Psoas muscle (tissue), 8 donors: ENCODE data around the gene REC8. TPM values are rescaled to one million over a fixed set of nuclear protein-coding genes. Genes with fewer than 3 reads are reported as not detected.

ENCODE experiments used
- ATAC-seq, 4 donors: fragments of 200-7000 bp; cut with Tn5 transposase; one replicate each; pipeline ENCODE4 v1.9.1; 2020; ENCODE audit warnings: moderate library complexity in 3 of 4, mild to moderate bottlenecking in 2 of 4
- DNase-seq, 2 donors: peaks; one replicate each; pipeline ENCODE4 v3.0.0-alpha.2; 2020
- H3K27ac ChIP-seq: fragments of 200-600 bp; one replicate; pipeline ENCODE4 v1.8.0; 2022
- H3K27me3 ChIP-seq, 3 donors: fragments of 200-600 bp in 1 of 3; one replicate each; pipeline versions ENCODE4 v1.6.1 to v1.8.0; 2013 to 2022; ENCODE audit warnings: low read length in 2 of 3, mild to moderate bottlenecking in 2 of 3, moderate library complexity in 1 of 3; ENCODE audit not compliant: insufficient read depth in 3 of 3
- H3K36me3 ChIP-seq, 2 donors: fragments of 200-600 bp in 1 of 2; one replicate each; pipeline versions ENCODE4 v1.6.1 to v1.8.0; 2013 to 2022; ENCODE audit warnings: low read depth in 1 of 2, mild to moderate bottlenecking in 1 of 2, moderate library complexity in 1 of 2; ENCODE audit not compliant: insufficient read depth in 1 of 2
- H3K4me1 ChIP-seq: fragments of 200-600 bp; one replicate; pipeline ENCODE4 v1.8.0; 2022
- H3K4me3 ChIP-seq: fragments of 200-600 bp; one replicate; pipeline ENCODE4 v1.8.0; 2022; ENCODE audit warnings: mild to moderate bottlenecking
- H3K9me3 ChIP-seq: fragments of 200-600 bp; one replicate; pipeline ENCODE4 v1.8.0; 2022
- CTCF ChIP-seq: fragments of 200-600 bp; IDR thresholded peaks from one replicate; pipeline ENCODE4 v1.8.0; 2022; ENCODE audit warnings: antibody characterized with exemption
- WGBS, 3 donors: extraction: QIAGEN DNeasy Blood & Tissue Kit; methylation state at CpG; one replicate each; pipeline versions ENCODE4 v1.1.6 to v1.1.7; 2013; 5-methylcytosine and 5-hydroxymethylcytosine counted together
- intact Hi-C, 2 donors: fragments of 100-400 bp; cut with DNase I; formaldehyde crosslinking; loops; one replicate each; pipeline versions ENCODE4 v1.11.0 to v1.14.2; 2022
- polyA plus RNA-seq, 3 donors: library from polyadenylated mRNA; stranded (reverse); fragments of 200-250 nt; gene quantifications; one replicate each; pipeline ENCODE4 v1.2.3, GENCODE V29; 2013
- total RNA-seq, 4 donors: library from RNA; stranded (reverse); fragmentation: NEBNext Ultra II Directional in 2 of 4; extraction: Animal tissue kit (Norgen Biotek cat#: 25700) in 2 of 4; gene quantifications; one replicate each; pipeline versions ENCODE4 v1.2.1 to v1.2.4, GENCODE V29; 2021 to 2023
- donor health status: healthy with polysubstance abuse.
- donor health status: DM: no; HTN: no; CAD: no; lungs with moderate emphysema.
- donor health status: Bipolar disorder and iron deficiency.
- donor health status: healthy.
- donor health status: DM: yes; HTN: yes; CAD: no.
- donor health status: DM: no; HTN: no; CAD: no.
- donor health status: DM: no; HTN: no; CAD: no.
- donor health status: DM: yes; HTN: yes; CAD: no.

REC8 gene
- total and polyA plus RNA-seq, 7 donors, result 0.13 to 1.6 (median 1.2) TPM

- intact Hi-C loops, result no loop called here
- ATAC-seq (no peak), DNase-seq (no peak)
- peaks cover 0 to 32% (median 0%) of the 10 kb centered on the region in 3 donors for H3K27me3 ChIP-seq
- peaks cover 12% of the 10 kb centered on the region for H3K4me1 ChIP-seq
- H3K4me3 ChIP-seq, result no peak overlapping the region
- no peaks in the 10 kb centered on the region for H3K9me3 ChIP-seq
- H3K27ac ChIP-seq, result no peak overlapping the region
- 85 to 95% (median 88%) methylated on average over 3 of the region's 3 CpGs for WGBS, 3 donors
- no peak for TF ChIP-seq CTCF
- H3K36me3 ChIP-seq, result peaks cover 13 to 50% of the 10 kb centered on the region in 2 donors
Observed at GRCh38 chr14:24167469-24168114, 4.3 kb upstream of the REC8 start.

- peaks cover 0 to 16% of the 10 kb centered on the region in 2 donors for H3K36me3 ChIP-seq
- ATAC-seq (peak; percentile 2 to 37 (median 22)), DNase-seq (peak in 1 of 2 donors; percentile 46)
- H3K9me3 ChIP-seq, result no peaks in the 10 kb centered on the region
- H3K4me3 ChIP-seq, result peak overlapping the region; percentile 40
- intact Hi-C loops, result no loop called here
- WGBS, 3 donors, result 20 to 27% (median 23%) methylated on average over 30 of the region's 30 CpGs
- H3K4me1 ChIP-seq, result peaks cover 11% of the 10 kb centered on the region
- TF ChIP-seq CTCF, result no peak
- H3K27ac ChIP-seq, result no peak overlapping the region
- peaks cover 0 to 36% (median 0%) of the 10 kb centered on the region in 3 donors for H3K27me3 ChIP-seq
Observed at GRCh38 chr14:24172261-24172860, 481 bp downstream of the REC8 start.

GRCh38 chr14:24172871-24173281 is 996 bp downstream of the REC8 start:
- Histone ChIP-seq H3K27me3 (peaks cover 0 to 36% (median 0%) of the 10 kb centered on the region in 3 donors), H3K9me3 (no peaks in the 10 kb centered on the region), H3K36me3 (peaks cover 0 to 16% of the 10 kb centered on the region in 2 donors), H3K4me3 (no peak overlapping the region), H3K27ac (no peak overlapping the region), H3K4me1 (peaks cover 11% of the 10 kb centered on the region)
- intact Hi-C loops, result no loop called here
- DNase-seq (peak in 1 of 2 donors; percentile 47), ATAC-seq (peak; percentile 9 to 50 (median 34))
- no peak for TF ChIP-seq CTCF
- 41 to 47% (median 44%) methylated on average over 20 of the region's 20 CpGs for WGBS, 3 donors

- 86 to 94% (median 90%) methylated on average over 5 of the region's 5 CpGs for WGBS, 3 donors
- Histone ChIP-seq H3K4me1 (peaks cover 27% of the 10 kb centered on the region), H3K4me3 (no peak overlapping the region), H3K27ac (no peak overlapping the region), H3K36me3 (peaks cover 0 to 52% of the 10 kb centered on the region in 2 donors), H3K9me3 (no peaks in the 10 kb centered on the region), H3K27me3 (peaks cover 0 to 14% (median 0%) of the 10 kb centered on the region in 3 donors)
- ATAC-seq, result no peak
- intact Hi-C loops, result no loop called here
- no peak for TF ChIP-seq CTCF
- DNase-seq, result peak in 1 of 2 donors; percentile 16
Observed at GRCh38 chr14:24176599-24176998, 4.7 kb downstream of the REC8 start.
